SKM-1 (cell line): Measurements from ENCODE around the gene ATP4A.

Experiments used
- DNase-seq: peaks from one replicate; lab custom pipeline; 2025; ENCODE audit not compliant: unreplicated experiment; lab: John Stamatoyannopoulos, UW

ATP4A gene

GRCh38 chr19:35566738-35567137 is 3.3 kb upstream of the ATP4A start:
- DNase-seq, result no peak

GRCh38 chr19:35565016-35565856 is 1.8 kb upstream of the ATP4A start:
- DNase-seq, result no peak

GRCh38 chr19:35562776-35563175 is 682 bp downstream of the ATP4A start:
- no peak for DNase-seq

- no peak for DNase-seq
Observed at GRCh38 chr19:35562336-35562735, 1.1 kb downstream of the ATP4A start.

GRCh38 chr19:35561436-35561835 is 2.0 kb downstream of the ATP4A start:
- DNase-seq, result no peak

- DNase-seq, result no peak
Observed at GRCh38 chr19:35560677-35561076, 2.8 kb downstream of the ATP4A start.

GRCh38 chr19:35560271-35560670 is 3.2 kb downstream of the ATP4A start:
- no peak for DNase-seq

- no peak for DNase-seq
Observed at GRCh38 chr19:35559781-35560180, 3.7 kb downstream of the ATP4A start.

GRCh38 chr19:35559281-35559659 is 4.2 kb downstream of the ATP4A start:
- DNase-seq, result no peak

- no peak for DNase-seq
Observed at GRCh38 chr19:35558400-35559280, 4.8 kb downstream of the ATP4A start.

- no peak for DNase-seq
Observed at GRCh38 chr19:35557539-35558399, 5.7 kb downstream of the ATP4A start.

- no peak for DNase-seq
Observed at GRCh38 chr19:35556846-35557538, 6.5 kb downstream of the ATP4A start.

GRCh38 chr19:35556025-35556590 is 7.3 kb downstream of the ATP4A start:
- DNase-seq, result no peak

GRCh38 chr19:35555301-35556005 is 8.0 kb downstream of the ATP4A start:
- no peak for DNase-seq

- no peak for DNase-seq
Observed at GRCh38 chr19:35554076-35554475, 9.4 kb downstream of the ATP4A start.

- DNase-seq, result no peak
Observed at GRCh38 chr19:35553385-35554000, 10.0 kb downstream of the ATP4A start.

- DNase-seq, result no peak
Observed at GRCh38 chr19:35552534-35553384, 10.7 kb downstream of the ATP4A start.

- no peak for DNase-seq
Observed at GRCh38 chr19:35551091-35551810, 12.2 kb downstream of the ATP4A start.
